ENCODE measurements around the gene TBC1D1. TPM values are rescaled to one million over a fixed set of nuclear protein-coding genes. Genes with fewer than 3 reads are reported as not detected.

Gene TBC1D1
- total and polyA plus RNA-seq, 8 donors = 53.3 to 78.9 (median 71.1) TPM

DNA sequence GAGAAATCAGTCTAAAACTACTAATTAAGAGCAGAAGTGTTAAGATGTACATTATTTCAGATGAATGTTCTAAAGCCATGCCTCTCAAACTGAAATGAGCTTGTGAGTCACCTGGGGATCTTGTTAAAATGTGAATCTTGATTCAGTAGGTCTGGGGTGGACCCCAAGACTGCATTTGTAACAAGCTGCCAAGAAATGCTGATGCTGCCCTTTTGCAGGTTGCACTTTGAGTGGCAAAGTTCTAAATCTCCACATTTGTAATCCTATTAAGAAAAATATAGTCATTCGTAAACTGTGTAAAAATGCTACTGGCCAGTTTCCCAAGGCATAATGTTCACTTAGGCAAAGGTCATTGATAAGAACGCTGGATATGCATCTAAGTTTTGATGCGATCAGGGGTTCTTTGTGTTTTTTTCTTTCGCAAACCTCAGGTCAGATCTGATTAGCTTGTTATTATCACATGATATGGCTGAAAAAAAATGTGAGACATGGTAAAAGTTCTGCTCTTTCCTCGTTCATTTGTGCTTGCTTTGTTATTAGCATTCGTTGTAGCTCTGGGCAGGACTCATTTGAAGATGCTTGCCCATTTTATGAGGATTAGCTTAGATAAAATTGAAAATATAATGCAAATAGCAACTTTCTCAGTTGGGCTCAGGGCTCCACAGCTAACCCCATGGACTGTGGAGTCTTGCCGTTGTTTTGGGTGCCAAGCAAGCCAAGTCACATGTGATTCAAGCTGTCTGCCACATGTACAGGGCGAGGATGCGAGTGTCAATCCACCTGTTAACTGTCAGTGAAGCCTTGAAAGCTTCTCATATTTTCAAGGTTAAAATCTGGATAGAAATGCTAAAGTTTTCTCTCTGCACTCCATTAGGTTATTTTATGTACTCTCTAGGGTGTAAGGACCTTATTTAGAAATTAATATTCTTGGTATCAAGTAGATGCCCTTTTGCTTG is 12.1 kb downstream of the TBC1D1 start:
- no peaks in the 10 kb centered on the region for H3K4me1 ChIP-seq
- TF ChIP-seq, protein P1, sequence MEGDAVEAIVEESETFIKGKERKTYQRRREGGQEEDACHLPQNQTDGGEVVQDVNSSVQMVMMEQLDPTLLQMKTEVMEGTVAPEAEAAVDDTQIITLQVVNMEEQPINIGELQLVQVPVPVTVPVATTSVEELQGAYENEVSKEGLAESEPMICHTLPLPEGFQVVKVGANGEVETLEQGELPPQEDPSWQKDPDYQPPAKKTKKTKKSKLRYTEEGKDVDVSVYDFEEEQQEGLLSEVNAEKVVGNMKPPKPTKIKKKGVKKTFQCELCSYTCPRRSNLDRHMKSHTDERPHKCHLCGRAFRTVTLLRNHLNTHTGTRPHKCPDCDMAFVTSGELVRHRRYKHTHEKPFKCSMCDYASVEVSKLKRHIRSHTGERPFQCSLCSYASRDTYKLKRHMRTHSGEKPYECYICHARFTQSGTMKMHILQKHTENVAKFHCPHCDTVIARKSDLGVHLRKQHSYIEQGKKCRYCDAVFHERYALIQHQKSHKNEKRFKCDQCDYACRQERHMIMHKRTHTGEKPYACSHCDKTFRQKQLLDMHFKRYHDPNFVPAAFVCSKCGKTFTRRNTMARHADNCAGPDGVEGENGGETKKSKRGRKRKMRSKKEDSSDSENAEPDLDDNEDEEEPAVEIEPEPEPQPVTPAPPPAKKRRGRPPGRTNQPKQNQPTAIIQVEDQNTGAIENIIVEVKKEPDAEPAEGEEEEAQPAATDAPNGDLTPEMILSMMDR (IDR thresholded peaks at IDR 0.05) = no peak
- peaks cover 0 to 6% of the 10 kb centered on the region in 2 donors for H3K36me3 ChIP-seq
- DNase-seq (no peak), ATAC-seq (no peak)
- H3K4me3 ChIP-seq = no peak overlapping the region
- H3K27ac ChIP-seq = no peak overlapping the region
- H3K27me3 ChIP-seq = no peaks in the 10 kb centered on the region
- no peaks in the 10 kb centered on the region for H3K9me3 ChIP-seq
- intact Hi-C loops (cut with DNase I) = no loop called here

GRCh38 chr4:37903901-37904300 is 13.0 kb downstream of the TBC1D1 start:
- no peaks in the 10 kb centered on the region for H3K27me3 ChIP-seq
- ATAC-seq = no peak
- H3K9me3 ChIP-seq = no peaks in the 10 kb centered on the region
- TF ChIP-seq, protein P1 (IDR thresholded peaks at IDR 0.05) = no peak
- intact Hi-C loops (cut with DNase I) = no loop called here
- no peak overlapping the region for H3K27ac ChIP-seq
- H3K4me3 ChIP-seq = no peak overlapping the region
- H3K4me1 ChIP-seq = no peaks in the 10 kb centered on the region
- no peak for DNase-seq
- H3K36me3 ChIP-seq = peaks cover 0 to 6% of the 10 kb centered on the region in 2 donors

GRCh38 chr4:37904824-37905223 is 13.9 kb downstream of the TBC1D1 start:
- Histone ChIP-seq H3K9me3 (no peaks in the 10 kb centered on the region), H3K27ac (no peak overlapping the region), H3K27me3 (no peaks in the 10 kb centered on the region), H3K4me1 (no peaks in the 10 kb centered on the region), H3K4me3 (no peak overlapping the region), H3K36me3 (peaks cover 0 to 6% of the 10 kb centered on the region in 2 donors)
- intact Hi-C loops (cut with DNase I) = no loop called here
- TF ChIP-seq, protein P1 (IDR thresholded peaks at IDR 0.05) = no peak
- no peak for ATAC-seq
- no peak for DNase-seq

GRCh38 chr4:37905533-37906169 is 14.8 kb downstream of the TBC1D1 start:
- no peaks in the 10 kb centered on the region for H3K27me3 ChIP-seq
- intact Hi-C loops (cut with DNase I) = no loop called here
- no peak overlapping the region for H3K4me3 ChIP-seq
- no peak overlapping the region for H3K27ac ChIP-seq
- peaks cover 0 to 6% of the 10 kb centered on the region in 2 donors for H3K36me3 ChIP-seq
- TF ChIP-seq, protein P1 (IDR thresholded peaks at IDR 0.05) = no peak
- ATAC-seq = no peak
- no peaks in the 10 kb centered on the region for H3K4me1 ChIP-seq
- no peaks in the 10 kb centered on the region for H3K9me3 ChIP-seq
- no peak for DNase-seq

Measured in left lung (tissue), 10 donors.